B cell (primary cell): Measurements from ENCODE around the gene ANO2. TPM values are rescaled to one million over a fixed set of nuclear protein-coding genes. Genes with fewer than 3 reads are reported as not detected.

Source experiments
- ATAC-seq: fragments of 200-7000 bp; cut with Tn5 transposase; one replicate; pipeline ENCODE4 v1.10.0; 2021; ENCODE audit warnings: low read depth, mild to moderate bottlenecking, moderate number of reproducible peaks, moderate library complexity
- CTCF ChIA-PET: fragments of 350-600 bp; sonication (Branson Sonifier 250); formaldehyde crosslinking; loops from one replicate; lab custom pipeline; 2021; ENCODE audit warnings: antibody characterized with exemption, inconsistent platforms; lab: Charles Lee
- POLR2A ChIA-PET: fragments of 350-600 bp; sonication (Branson Sonifier 250); formaldehyde crosslinking; loops from one replicate; lab custom pipeline; 2021; ENCODE audit warnings: antibody characterized with exemption; lab: Charles Lee
- DNase-seq: peaks from one replicate; pipeline ENCODE4 v3.0.0; 2013
- H2AFZ ChIP-seq: 2 replicates; pipeline ENCODE4 v1.6.1; 2012; ENCODE audit warnings: mild to moderate bottlenecking, low read depth, low read length; ENCODE audit not compliant: insufficient read depth, poor library complexity, severe bottlenecking
- H3K27ac ChIP-seq, 2 donors: 1 replicate in 1 of 2; 2 replicates in 1 of 2; pipeline ENCODE4 v1.5.1; 2012 to 2013; ENCODE audit warnings: low read length in 2 of 2, mild to moderate bottlenecking in 2 of 2, moderate library complexity in 1 of 2
- H3K27me3 ChIP-seq, 4 experiments: fragments of 200-600 bp in 1 of 4; sonication (generic) in 1 of 4; replicated peaks in 1 of 4; 1 replicate in 2 of 4; 2 replicates in 2 of 4; pipeline versions ENCODE4 v1.6.1 to v1.7.0; 2013 to 2016; ENCODE audit warnings: low read length in 3 of 4, mild to moderate bottlenecking in 2 of 4, mixed read lengths in 1 of 4, moderate library complexity in 1 of 4; ENCODE audit not compliant: insufficient read depth in 4 of 4, control insufficient read depth in 3 of 4; ENCODE audit errors: control extremely low read depth in 1 of 4
- H3K36me3 ChIP-seq, 2 experiments: replicated peaks in 1 of 2; 1 replicate in 1 of 2; 2 replicates in 1 of 2; pipeline versions ENCODE4 v1.6.1 to v1.7.1; 2013; ENCODE audit warnings: low read length in 1 of 2; ENCODE audit not compliant: insufficient read depth in 2 of 2, control insufficient read depth in 1 of 2; ENCODE audit errors: control extremely low read depth in 1 of 2, extremely low read depth in 1 of 2
- H3K4me1 ChIP-seq, 2 donors: fragments of 200-600 bp in 1 of 2; sonication (generic) in 1 of 2; 1 replicate in 1 of 2; 2 replicates in 1 of 2; pipeline versions ENCODE4 v1.5.1 to v1.6.1; 2013 to 2017; ENCODE audit warnings: low read length in 2 of 2; ENCODE audit not compliant: control insufficient read depth in 2 of 2, insufficient read depth in 2 of 2
- H3K4me2 ChIP-seq: replicated peaks from 2 replicates; pipeline ENCODE3; 2012; ENCODE audit warnings: mild to moderate bottlenecking, low read depth, low read length; ENCODE audit not compliant: poor library complexity, severe bottlenecking
- H3K4me3 ChIP-seq, 5 experiments: fragments of 200-600 bp in 1 of 5; sonication (generic) in 1 of 5; 1 replicate in 3 of 5; 2 replicates in 2 of 5; pipeline versions ENCODE4 v1.5.1 to v1.7.0; 2011 to 2016; ENCODE audit warnings: low read length in 4 of 5, mild to moderate bottlenecking in 4 of 5, low read depth in 2 of 5, control low read depth in 1 of 5, moderate library complexity in 1 of 5; ENCODE audit not compliant: insufficient read depth in 1 of 5; ENCODE audit errors: control extremely low read depth in 1 of 5, extremely low read depth in 1 of 5
- H3K79me2 ChIP-seq: fragments of 200-600 bp; sonication (generic); one replicate; pipeline ENCODE4 v1.6.0; 2016; ENCODE audit warnings: low read length; ENCODE audit not compliant: control insufficient read depth, insufficient read depth
- H3K9ac ChIP-seq: fragments of 200-600 bp; sonication (generic); 2 replicates; pipeline ENCODE4 v1.6.1; 2017; ENCODE audit warnings: mild to moderate bottlenecking, low read length, moderate library complexity
- H3K9me3 ChIP-seq, 3 donors: one replicate each; pipeline versions ENCODE4 v1.6.1 to v1.7.1; 2013; ENCODE audit warnings: low read length in 2 of 3; ENCODE audit not compliant: control insufficient read depth in 2 of 3, insufficient read depth in 1 of 3; ENCODE audit errors: control extremely low read depth in 1 of 3
- H4K20me1 ChIP-seq: 2 replicates; pipeline ENCODE4 v1.6.0; 2012; ENCODE audit warnings: mild to moderate bottlenecking, low read length; ENCODE audit not compliant: insufficient read depth, control insufficient read depth, poor library complexity, severe bottlenecking
- H3K27ac Mint-ChIP-seq: one replicate; pipeline ENCODE4 v1.8.0; 2021; ENCODE audit warnings: mixed read lengths
- H3K27me3 Mint-ChIP-seq: one replicate; pipeline ENCODE4 v1.8.0; 2021; ENCODE audit warnings: mixed read lengths
- H3K4me1 Mint-ChIP-seq: one replicate; pipeline ENCODE4 v1.8.0; 2021; ENCODE audit warnings: mixed read lengths
- H3K4me3 Mint-ChIP-seq: one replicate; pipeline ENCODE4 v1.8.0; 2021; ENCODE audit warnings: mixed read lengths
- H3K9me3 Mint-ChIP-seq: one replicate; pipeline ENCODE4 v1.8.0; 2022; ENCODE audit warnings: mixed read lengths; ENCODE audit not compliant: insufficient read depth
- EZH2 ChIP-seq: IDR thresholded peaks from 2 replicates; pipeline ENCODE4 v1.6.1; 2012; ENCODE audit warnings: borderline replicate concordance, low read depth, mild to moderate bottlenecking, moderate library complexity, low read length; ENCODE audit not compliant: insufficient read depth, poor library complexity, severe bottlenecking
- WGBS: methylation state at CpG from one replicate; pipeline ENCODE4 v1.1.5; 2013; ENCODE audit warnings: missing lambda C conversion rate; ENCODE audit not compliant: insufficient coverage; 5-methylcytosine and 5-hydroxymethylcytosine counted together
- intact Hi-C: fragments of 100-400 bp; cut with micrococcal nuclease; formaldehyde crosslinking; loops from one replicate; pipeline ENCODE4 v1.10.0; 2022
- polyA plus RNA-seq: library from polyadenylated mRNA; depleted of rRNA; stranded (reverse); fragments of >200 nt; gene quantifications from 2 replicates; pipeline ENCODE4 v1.2.3, GENCODE V29; 2012
- total RNA-seq, 2 donors: library from RNA; stranded (reverse); fragments of 120-200 nt in 1 of 2; gene quantifications; 1 replicate in 1 of 2; 2 replicates in 1 of 2; pipeline versions ENCODE4 v1.2.3 to v1.2.4, GENCODE V29; 2013 to 2022
- TF ChIP-seq, protein P1 (sequence below): fragments of 200-600 bp; IDR thresholded peaks from one replicate; pipeline ENCODE4 v1.8.0; 2022; ENCODE audit warnings: antibody characterized with exemption, mild to moderate bottlenecking

The ANO2 gene
- total and polyA plus RNA-seq, 2 donors (not counting 1 experiment from before 2014, with no cell fraction given), result not detected

DNA sequence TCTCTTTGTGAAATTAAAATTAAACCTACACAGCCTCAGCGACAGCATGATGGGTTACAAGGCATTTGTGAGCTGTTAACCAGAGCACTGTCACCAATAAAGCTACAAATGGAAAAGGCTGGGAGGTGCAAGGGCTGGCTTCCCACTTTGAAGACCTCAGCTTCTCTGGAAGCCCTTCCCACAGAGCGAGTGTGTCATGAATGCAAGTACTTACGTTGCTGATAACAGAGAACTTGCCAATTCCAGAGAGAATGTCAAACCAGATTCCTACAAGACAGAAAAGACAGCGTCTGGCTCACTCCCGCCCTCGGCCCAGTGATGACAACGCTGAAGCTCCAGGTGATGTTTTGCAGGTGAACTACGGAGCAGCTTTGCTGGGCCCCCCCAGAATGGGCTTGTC, 367.3 kb downstream of the ANO2 start:
- H3K27me3 Mint-ChIP-seq, result peaks cover 22% of the 10 kb centered on the region
- no peak overlapping the region for H3K4me3 Mint-ChIP-seq
- no peaks in the 10 kb centered on the region for H3K4me1 ChIP-seq
- H3K4me2 ChIP-seq, result no peak overlapping the region
- no peaks in the 10 kb centered on the region for H3K27me3 ChIP-seq
- no peak overlapping the region for H3K9ac ChIP-seq
- intact Hi-C loops, result no loop called here
- WGBS, result 79% methylated on average over 7 of the region's 8 CpGs
- TF ChIP-seq, protein P1, sequence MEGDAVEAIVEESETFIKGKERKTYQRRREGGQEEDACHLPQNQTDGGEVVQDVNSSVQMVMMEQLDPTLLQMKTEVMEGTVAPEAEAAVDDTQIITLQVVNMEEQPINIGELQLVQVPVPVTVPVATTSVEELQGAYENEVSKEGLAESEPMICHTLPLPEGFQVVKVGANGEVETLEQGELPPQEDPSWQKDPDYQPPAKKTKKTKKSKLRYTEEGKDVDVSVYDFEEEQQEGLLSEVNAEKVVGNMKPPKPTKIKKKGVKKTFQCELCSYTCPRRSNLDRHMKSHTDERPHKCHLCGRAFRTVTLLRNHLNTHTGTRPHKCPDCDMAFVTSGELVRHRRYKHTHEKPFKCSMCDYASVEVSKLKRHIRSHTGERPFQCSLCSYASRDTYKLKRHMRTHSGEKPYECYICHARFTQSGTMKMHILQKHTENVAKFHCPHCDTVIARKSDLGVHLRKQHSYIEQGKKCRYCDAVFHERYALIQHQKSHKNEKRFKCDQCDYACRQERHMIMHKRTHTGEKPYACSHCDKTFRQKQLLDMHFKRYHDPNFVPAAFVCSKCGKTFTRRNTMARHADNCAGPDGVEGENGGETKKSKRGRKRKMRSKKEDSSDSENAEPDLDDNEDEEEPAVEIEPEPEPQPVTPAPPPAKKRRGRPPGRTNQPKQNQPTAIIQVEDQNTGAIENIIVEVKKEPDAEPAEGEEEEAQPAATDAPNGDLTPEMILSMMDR, result no peak
- TF ChIP-seq EZH2, result no peak
- H3K27ac ChIP-seq, result no peak overlapping the region
- no peaks in the 10 kb centered on the region for H4K20me1 ChIP-seq
- ATAC-seq, result no peak
- H3K36me3 ChIP-seq, result no peaks in the 10 kb centered on the region
- no peaks in the 10 kb centered on the region for H3K79me2 ChIP-seq
- H3K4me1 Mint-ChIP-seq, result no peaks in the 10 kb centered on the region
- DNase-seq, result no peak
- ChIA-PET POLR2A (no interaction called here), CTCF (no interaction called here)
- no peaks in the 10 kb centered on the region for H3K9me3 Mint-ChIP-seq
- no peak overlapping the region for H2AFZ ChIP-seq
- H3K4me3 ChIP-seq, result no peak overlapping the region
- H3K27ac Mint-ChIP-seq, result no peak overlapping the region
- no peaks in the 10 kb centered on the region for H3K9me3 ChIP-seq

DNA sequence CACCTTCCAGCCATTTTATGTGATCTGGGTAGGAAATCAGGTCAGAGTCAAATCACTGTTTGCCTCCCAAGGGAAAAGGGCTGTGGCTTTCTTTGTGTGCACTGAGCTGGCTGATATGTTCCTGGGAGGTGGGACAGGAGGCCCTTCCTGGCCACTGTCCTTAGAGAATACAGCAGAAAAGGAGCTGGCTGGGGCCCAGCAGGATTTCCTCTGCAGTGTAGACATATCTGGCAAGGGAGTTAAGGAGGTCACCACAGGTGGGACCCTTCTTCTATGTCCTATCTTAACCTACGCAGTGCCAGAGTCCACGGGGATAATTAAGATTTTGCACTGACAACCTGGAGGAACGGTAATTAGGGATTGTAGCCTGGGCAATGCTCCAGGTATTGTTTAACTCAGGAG, 367.8 kb downstream of the ANO2 start:
- DNase-seq, result no peak
- Histone ChIP-seq H3K4me3 (no peak overlapping the region), H3K27me3 (no peaks in the 10 kb centered on the region), H3K9ac (no peak overlapping the region), H4K20me1 (no peaks in the 10 kb centered on the region), H3K4me2 (no peak overlapping the region), H3K79me2 (no peaks in the 10 kb centered on the region), H3K4me1 (no peaks in the 10 kb centered on the region), H3K36me3 (no peaks in the 10 kb centered on the region), H3K9me3 (no peaks in the 10 kb centered on the region), H2AFZ (no peak overlapping the region), H3K27ac (no peak overlapping the region)
- TF ChIP-seq, protein P1, result no peak
- TF ChIP-seq EZH2, result no peak
- Mint-ChIP-seq H3K9me3 (no peaks in the 10 kb centered on the region), H3K27ac (no peak overlapping the region), H3K27me3 (peaks cover 22% of the 10 kb centered on the region), H3K4me1 (no peaks in the 10 kb centered on the region), H3K4me3 (no peak overlapping the region)
- POLR2A ChIA-PET, result no interaction called here
- CTCF ChIA-PET, result no interaction called here
- no peak for ATAC-seq
- 84% methylated on average over 3 of the region's 3 CpGs for WGBS
- intact Hi-C loops, result no loop called here
